Rectal smooth muscle tissue (tissue), 1 donor: ENCODE measurements around the gene BICC1.

Source experiments
- H3K27ac ChIP-seq: one replicate; pipeline ENCODE4 v1.7.0; 2013; ENCODE audit warnings: low read depth, low read length, inconsistent platforms
- H3K27me3 ChIP-seq: one replicate; pipeline ENCODE4 v1.7.0; 2013; ENCODE audit warnings: low read length; ENCODE audit not compliant: control insufficient read depth, insufficient read depth
- H3K36me3 ChIP-seq: one replicate; pipeline ENCODE4 v1.7.0; 2013; ENCODE audit warnings: low read length; ENCODE audit not compliant: control insufficient read depth, insufficient read depth
- H3K4me1 ChIP-seq: one replicate; pipeline ENCODE4 v1.7.0; 2013; ENCODE audit warnings: low read length; ENCODE audit not compliant: control insufficient read depth, insufficient read depth
- H3K4me3 ChIP-seq: one replicate; pipeline ENCODE4 v1.7.0; 2013; ENCODE audit warnings: low read length
- H3K9ac ChIP-seq: one replicate; pipeline ENCODE4 v1.7.0; 2013; ENCODE audit warnings: low read length

Gene BICC1

GRCh38 chr10:58555170-58555929, 42.7 kb downstream of the BICC1 start:
- Histone ChIP-seq H3K36me3 (no peaks in the 10 kb centered on the region), H3K4me3 (no peak overlapping the region), H3K27ac (no peak overlapping the region), H3K4me1 (no peaks in the 10 kb centered on the region), H3K9ac (no peak overlapping the region), H3K27me3 (no peaks in the 10 kb centered on the region)

DNA sequence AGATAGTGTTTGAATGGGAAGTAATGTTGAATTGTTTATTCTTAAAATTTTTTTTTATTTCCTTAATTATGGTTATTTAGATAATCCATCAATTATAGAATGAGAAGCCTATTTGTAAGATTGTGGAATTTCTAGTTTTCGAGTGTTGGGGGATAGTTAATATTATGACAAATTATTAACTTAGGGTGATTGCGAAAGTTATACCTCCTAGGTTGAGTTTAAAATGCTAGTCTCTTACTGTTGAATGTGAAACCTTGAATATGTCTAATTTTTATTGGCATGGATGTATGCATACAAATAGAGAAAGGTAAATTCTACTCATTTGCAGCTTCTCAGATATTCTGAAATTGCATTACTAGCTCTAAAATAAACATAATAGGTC, 43.2 kb downstream of the BICC1 start:
- Histone ChIP-seq H3K9ac (no peak overlapping the region), H3K27me3 (no peaks in the 10 kb centered on the region), H3K4me1 (no peaks in the 10 kb centered on the region), H3K4me3 (no peak overlapping the region), H3K27ac (no peak overlapping the region), H3K36me3 (no peaks in the 10 kb centered on the region)

DNA sequence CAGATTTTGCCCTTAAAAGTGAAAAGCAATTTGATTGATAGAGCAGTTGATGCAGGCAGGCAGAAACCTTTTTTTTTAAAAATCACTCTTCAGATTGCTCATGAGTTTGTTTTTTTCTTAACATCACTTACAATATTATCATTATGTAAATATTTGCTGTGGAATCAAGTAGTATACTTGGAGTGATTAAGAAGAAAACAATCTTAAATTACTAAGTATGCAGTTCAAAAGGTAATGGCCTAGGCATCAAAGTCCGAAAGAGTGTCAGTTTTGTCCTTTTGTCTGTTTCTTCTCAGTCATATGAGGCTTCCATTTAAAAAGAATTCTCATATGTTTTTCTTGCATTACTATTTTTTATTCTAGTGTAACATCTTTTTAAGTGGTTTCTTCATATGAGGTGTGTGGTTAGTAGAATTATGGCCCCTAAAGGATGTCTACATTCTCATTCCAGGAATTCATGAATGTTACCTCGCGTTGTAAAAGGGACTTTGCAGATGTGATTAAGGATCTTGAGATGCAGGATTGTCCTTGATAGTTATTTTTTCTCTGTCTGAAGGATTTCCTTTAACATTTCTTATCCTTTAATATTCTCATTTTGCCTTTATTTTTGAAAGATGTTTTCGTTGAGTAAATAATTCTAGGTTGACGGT, 44.0 kb downstream of the BICC1 start:
- Histone ChIP-seq H3K27ac (no peak overlapping the region), H3K36me3 (no peaks in the 10 kb centered on the region), H3K4me3 (no peak overlapping the region), H3K9ac (no peak overlapping the region), H3K27me3 (no peaks in the 10 kb centered on the region), H3K4me1 (no peaks in the 10 kb centered on the region)

- no peak overlapping the region for H3K9ac ChIP-seq
- no peaks in the 10 kb centered on the region for H3K36me3 ChIP-seq
- no peaks in the 10 kb centered on the region for H3K4me1 ChIP-seq
- no peak overlapping the region for H3K27ac ChIP-seq
- no peaks in the 10 kb centered on the region for H3K27me3 ChIP-seq
- H3K4me3 ChIP-seq = no peak overlapping the region
These were observed 45.0 kb downstream of the BICC1 start for GRCh38 chr10:58557714-58558113.

DNA sequence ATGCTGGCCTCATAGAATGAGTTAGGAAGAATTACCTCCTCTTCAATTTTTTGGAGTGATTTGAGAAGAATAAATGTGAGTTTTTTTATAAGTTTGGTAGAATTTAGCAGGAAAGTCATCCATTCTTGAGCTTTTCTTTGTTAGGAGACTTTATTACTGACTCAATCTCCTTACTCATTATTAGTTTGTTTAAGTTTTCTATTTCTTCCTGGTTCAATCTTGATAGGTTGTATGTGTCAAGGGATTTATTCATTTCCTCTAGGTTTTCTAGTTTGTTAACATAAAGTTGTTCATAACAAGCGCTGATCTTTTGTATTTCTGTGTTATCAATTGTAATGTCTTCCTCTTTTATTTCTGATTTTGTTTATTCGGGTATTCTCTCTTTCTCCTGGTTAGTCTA, 47.4 kb downstream of the BICC1 start:
- Histone ChIP-seq H3K4me1 (no peaks in the 10 kb centered on the region), H3K9ac (no peak overlapping the region), H3K27ac (no peak overlapping the region), H3K27me3 (no peaks in the 10 kb centered on the region), H3K36me3 (no peaks in the 10 kb centered on the region), H3K4me3 (no peak overlapping the region)

GRCh38 chr10:58565271-58565670, 52.6 kb downstream of the BICC1 start:
- no peak overlapping the region for H3K4me3 ChIP-seq
- no peak overlapping the region for H3K27ac ChIP-seq
- no peaks in the 10 kb centered on the region for H3K27me3 ChIP-seq
- H3K9ac ChIP-seq = no peak overlapping the region
- no peaks in the 10 kb centered on the region for H3K4me1 ChIP-seq
- H3K36me3 ChIP-seq = no peaks in the 10 kb centered on the region

- no peaks in the 10 kb centered on the region for H3K36me3 ChIP-seq
- no peak overlapping the region for H3K9ac ChIP-seq
- no peak overlapping the region for H3K27ac ChIP-seq
- no peak overlapping the region for H3K4me3 ChIP-seq
- no peaks in the 10 kb centered on the region for H3K4me1 ChIP-seq
- H3K27me3 ChIP-seq = no peaks in the 10 kb centered on the region
These were observed 55.0 kb downstream of the BICC1 start for GRCh38 chr10:58567652-58568051.

- H3K4me1 ChIP-seq = no peaks in the 10 kb centered on the region
- no peaks in the 10 kb centered on the region for H3K27me3 ChIP-seq
- no peak overlapping the region for H3K27ac ChIP-seq
- H3K4me3 ChIP-seq = no peak overlapping the region
- no peak overlapping the region for H3K9ac ChIP-seq
- no peaks in the 10 kb centered on the region for H3K36me3 ChIP-seq
These were observed 55.8 kb downstream of the BICC1 start for GRCh38 chr10:58568428-58568935.

- Histone ChIP-seq H3K9ac (no peak overlapping the region), H3K4me3 (no peak overlapping the region), H3K27me3 (no peaks in the 10 kb centered on the region), H3K36me3 (no peaks in the 10 kb centered on the region), H3K27ac (no peak overlapping the region), H3K4me1 (no peaks in the 10 kb centered on the region)
These were observed 57.6 kb downstream of the BICC1 start for GRCh38 chr10:58570307-58570723.

DNA sequence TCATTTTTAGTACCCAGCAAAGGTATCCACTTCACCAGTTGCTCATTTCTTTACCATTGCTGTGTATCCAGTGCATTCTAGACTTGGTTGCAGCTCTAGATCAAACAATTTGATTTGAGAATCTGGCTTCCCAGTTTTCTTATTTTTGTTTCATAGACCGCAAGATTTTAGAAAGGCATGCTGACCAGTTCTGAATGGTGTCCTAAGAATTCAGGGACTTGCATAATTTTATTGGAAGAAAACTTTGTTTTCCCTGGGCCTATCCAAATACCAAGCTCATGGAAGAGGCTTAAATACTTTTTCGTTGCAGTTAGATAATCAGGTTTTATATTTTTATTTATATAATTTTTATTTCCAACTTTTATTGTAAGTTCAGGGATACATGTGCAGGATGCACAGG, 58.3 kb downstream of the BICC1 start:
- Histone ChIP-seq H3K27me3 (no peaks in the 10 kb centered on the region), H3K4me3 (no peak overlapping the region), H3K36me3 (no peaks in the 10 kb centered on the region), H3K9ac (no peak overlapping the region), H3K4me1 (no peaks in the 10 kb centered on the region), H3K27ac (no peak overlapping the region)

DNA sequence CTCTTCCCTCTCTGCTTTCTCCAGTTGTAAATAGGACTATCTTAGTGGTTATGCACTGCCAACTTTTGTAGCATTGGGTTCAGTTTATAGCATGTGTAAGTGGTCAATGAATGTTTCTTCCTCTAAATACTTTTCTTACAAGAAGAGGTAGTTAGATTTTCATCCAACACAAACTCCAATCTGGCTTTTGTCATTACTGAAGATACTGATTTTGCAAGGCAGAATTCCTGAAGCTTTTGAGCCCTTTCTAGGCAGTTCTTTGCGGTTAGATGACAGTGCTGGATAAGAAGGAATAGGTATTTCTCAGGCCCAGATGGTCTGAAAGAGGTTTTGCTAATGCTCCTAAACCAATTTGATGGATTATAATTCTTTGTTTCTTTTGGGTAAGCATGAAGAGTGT, 60.5 kb downstream of the BICC1 start:
- Histone ChIP-seq H3K27ac (no peak overlapping the region), H3K4me3 (no peak overlapping the region), H3K36me3 (no peaks in the 10 kb centered on the region), H3K4me1 (no peaks in the 10 kb centered on the region), H3K27me3 (no peaks in the 10 kb centered on the region), H3K9ac (no peak overlapping the region)

DNA sequence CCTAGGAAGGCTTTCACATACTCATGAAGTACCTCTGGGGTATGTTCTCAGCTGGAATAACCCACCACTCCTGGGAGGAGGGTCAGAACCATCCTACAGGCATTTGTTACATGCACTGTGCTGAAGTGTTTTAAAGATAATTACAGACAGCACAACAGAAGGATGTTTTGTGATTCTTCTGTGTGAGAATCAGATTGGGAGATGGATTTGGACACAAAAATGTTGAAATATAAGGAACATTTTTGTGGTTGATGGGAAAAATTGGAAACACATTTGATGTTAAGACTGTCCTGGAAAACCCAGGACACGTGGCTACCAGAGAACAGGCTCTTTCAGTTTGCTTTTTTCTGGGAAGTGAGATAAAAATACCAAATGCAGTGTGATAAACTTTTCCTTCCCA, 61.4 kb downstream of the BICC1 start:
- Histone ChIP-seq H3K9ac (no peak overlapping the region), H3K4me3 (no peak overlapping the region), H3K27ac (no peak overlapping the region), H3K27me3 (no peaks in the 10 kb centered on the region), H3K4me1 (no peaks in the 10 kb centered on the region), H3K36me3 (no peaks in the 10 kb centered on the region)

DNA sequence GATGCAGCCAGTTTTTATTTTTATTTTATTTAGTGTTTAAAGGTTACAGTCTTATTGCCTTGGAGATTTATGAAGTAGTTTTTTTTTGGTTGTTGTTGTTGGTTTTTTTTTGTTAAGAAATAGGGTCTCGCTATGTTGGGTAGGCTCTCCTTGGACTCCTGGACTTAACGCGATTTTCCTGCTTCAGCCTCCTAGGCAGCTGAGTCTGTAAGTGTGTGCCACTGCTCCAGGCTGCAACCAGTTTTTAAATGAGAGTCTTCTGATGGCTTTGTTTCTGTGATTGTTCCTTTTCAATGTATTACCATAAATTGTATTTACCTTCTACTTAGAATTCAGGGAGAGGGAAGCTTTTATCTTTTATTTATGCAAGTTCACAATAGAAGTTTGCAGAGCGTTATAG, 62.8 kb downstream of the BICC1 start:
- no peaks in the 10 kb centered on the region for H3K4me1 ChIP-seq
- no peak overlapping the region for H3K4me3 ChIP-seq
- no peaks in the 10 kb centered on the region for H3K36me3 ChIP-seq
- no peaks in the 10 kb centered on the region for H3K27me3 ChIP-seq
- H3K27ac ChIP-seq = no peak overlapping the region
- no peak overlapping the region for H3K9ac ChIP-seq
